OCI-LY1 (cell line): ENCODE results near the gene ALDH4A1.
"Not testable (repeated sequence)": the region's sequence is repeated elsewhere in the genome, so short reads cannot be mapped to it uniquely, and the experiment has no call there.

ENCODE experiments used
- H2AFZ ChIP-seq: fragments of 200-600 bp; sonication (generic), shearing (Covaris generic); 2 replicates; pipeline ENCODE4 v1.6.0; 2014; ENCODE audit warnings: antibody characterized with exemption, mild to moderate bottlenecking, low read length
- H3F3A ChIP-seq: fragments of 200-600 bp; sonication (generic), shearing (Covaris generic); 2 replicates; pipeline ENCODE4 v1.6.0; 2014; ENCODE audit warnings: mild to moderate bottlenecking, antibody characterized with exemption, low read length, moderate library complexity; ENCODE audit not compliant: insufficient read depth
- H3K27ac ChIP-seq: fragments of 200-600 bp; sonication (generic); 2 replicates; pipeline ENCODE4 v1.5.1; 2014; ENCODE audit warnings: low read length, mixed run types, mild to moderate bottlenecking, low read depth; ENCODE audit not compliant: poor library complexity, severe bottlenecking
- H3K27me3 ChIP-seq: fragments of 200-600 bp; sonication (generic); 2 replicates; pipeline ENCODE4 v1.6.0; 2014; ENCODE audit warnings: antibody characterized with exemption, mild to moderate bottlenecking, low read length, moderate library complexity; ENCODE audit not compliant: insufficient read depth
- H3K36me3 ChIP-seq: fragments of 200-600 bp; sonication (generic); 2 replicates; pipeline ENCODE4 v1.6.1; 2014; ENCODE audit warnings: mild to moderate bottlenecking, antibody characterized with exemption, low read length, moderate library complexity, mixed read lengths; ENCODE audit not compliant: insufficient read depth
- H3K4me1 ChIP-seq: fragments of 200-600 bp; sonication (generic); 2 replicates; pipeline ENCODE4 v1.5.1; 2014; ENCODE audit warnings: mild to moderate bottlenecking, low read length, moderate library complexity; ENCODE audit not compliant: insufficient read depth, severe bottlenecking
- H3K4me2 ChIP-seq: fragments of 200-600 bp; sonication (generic), shearing (Covaris generic); 2 replicates; pipeline ENCODE4 v1.6.1; 2014; ENCODE audit warnings: low read length
- H3K4me3 ChIP-seq: fragments of 200-600 bp; sonication (generic); 2 replicates; pipeline ENCODE4 v1.5.1; 2014; ENCODE audit warnings: low read length, low read depth, mild to moderate bottlenecking, mixed read lengths; ENCODE audit not compliant: poor library complexity, severe bottlenecking
- H3K79me2 ChIP-seq: fragments of 200-600 bp; shearing (Covaris generic); 2 replicates; pipeline ENCODE4 v1.6.1; 2016; ENCODE audit warnings: mixed run types, low read length, mixed read lengths; ENCODE audit not compliant: insufficient read depth
- H3K9ac ChIP-seq: fragments of 200-600 bp; sonication (generic), shearing (Covaris generic); 2 replicates; pipeline ENCODE4 v1.6.1; 2014; ENCODE audit warnings: mild to moderate bottlenecking, low read length, mixed read lengths
- H3K9me2 ChIP-seq: fragments of 200-600 bp; sonication (generic), shearing (Covaris generic); 2 replicates; pipeline ENCODE4 v1.6.1; 2014; ENCODE audit warnings: low read depth, mild to moderate bottlenecking, low read length, mixed read lengths
- H3K9me3 ChIP-seq: fragments of 200-600 bp; shearing (Covaris generic); 2 replicates; pipeline ENCODE4 v1.6.1; 2014; ENCODE audit warnings: low read length, mixed read lengths
- H4K20me1 ChIP-seq: fragments of 200-600 bp; sonication (generic), shearing (Covaris generic); 2 replicates; pipeline ENCODE4 v1.6.0; 2016; ENCODE audit warnings: mild to moderate bottlenecking, low read length; ENCODE audit not compliant: insufficient read depth
- CTCF ChIP-seq: fragments of 200-600 bp; sonication (generic), shearing (Covaris generic); IDR thresholded peaks from 2 replicates; pipeline ENCODE4 v1.5.1; 2017; ENCODE audit warnings: mild to moderate bottlenecking, antibody characterized with exemption, low read length, moderate library complexity, mixed read lengths
- EZH2 ChIP-seq: fragments of 200-600 bp; sonication (generic), shearing (Covaris generic); IDR thresholded peaks from 2 replicates; pipeline ENCODE4 v1.8.0; 2017; ENCODE audit warnings: borderline replicate concordance, mixed run types, mild to moderate bottlenecking, antibody characterized with exemption, low read length, moderate library complexity, mixed read lengths

ALDH4A1 gene

GRCh38 chr1:18854331-18855025, 47.9 kb downstream of the ALDH4A1 start:
- H2AFZ ChIP-seq, result no peak overlapping the region
- no peaks in the 10 kb centered on the region for H3F3A ChIP-seq
- no peaks in the 10 kb centered on the region for H4K20me1 ChIP-seq
- TF ChIP-seq EZH2 (no peak), CTCF (no peak)
- H3K9me3 ChIP-seq, result no peaks in the 10 kb centered on the region
- H3K79me2 ChIP-seq, result no peaks in the 10 kb centered on the region
- H3K36me3 ChIP-seq, result no peaks in the 10 kb centered on the region
- no peak overlapping the region for H3K4me2 ChIP-seq
- H3K4me1 ChIP-seq, result no peaks in the 10 kb centered on the region
- H3K4me3 ChIP-seq, result no peak overlapping the region
- no peaks in the 10 kb centered on the region; the same call in 1 of the 2 replicates for H3K27me3 ChIP-seq
- H3K27ac ChIP-seq, result no peak overlapping the region
- H3K9me2 ChIP-seq, result no peaks in the 10 kb centered on the region
- no peak overlapping the region for H3K9ac ChIP-seq

- Histone ChIP-seq H3K27ac (no peak overlapping the region), H4K20me1 (no peaks in the 10 kb centered on the region), H3K4me2 (no peak overlapping the region), H3K4me3 (no peak overlapping the region), H3F3A (no peaks in the 10 kb centered on the region), H3K9me3 (no peaks in the 10 kb centered on the region), H3K4me1 (no peaks in the 10 kb centered on the region), H3K36me3 (no peaks in the 10 kb centered on the region), H3K27me3 (no peaks in the 10 kb centered on the region; the same call in 1 of the 2 replicates), H3K9me2 (no peaks in the 10 kb centered on the region), H2AFZ (no peak overlapping the region), H3K79me2 (no peaks in the 10 kb centered on the region), H3K9ac (no peak overlapping the region)
- TF ChIP-seq EZH2, result no peak
- TF ChIP-seq CTCF, result no peak
Measured at GRCh38 chr1:18852501-18852900, 49.9 kb downstream of the ALDH4A1 start.

GRCh38 chr1:18849261-18849711, 53.1 kb downstream of the ALDH4A1 start:
- Histone ChIP-seq H3K36me3 (no peaks in the 10 kb centered on the region), H3K9ac (no peak overlapping the region), H3K4me1 (no peaks in the 10 kb centered on the region), H3K79me2 (no peaks in the 10 kb centered on the region), H2AFZ (no peak overlapping the region), H3K27ac (no peak overlapping the region), H3K9me2 (no peaks in the 10 kb centered on the region), H3K4me3 (no peak overlapping the region), H3K27me3 (no peaks in the 10 kb centered on the region), H4K20me1 (no peaks in the 10 kb centered on the region), H3F3A (no peaks in the 10 kb centered on the region), H3K9me3 (no peaks in the 10 kb centered on the region), H3K4me2 (no peak overlapping the region)
- TF ChIP-seq EZH2 (no peak), CTCF (no peak)

GRCh38 chr1:18847723-18848122, 54.6 kb downstream of the ALDH4A1 start:
- not testable (repeated sequence) for H3K4me2 ChIP-seq, H3K27me3 ChIP-seq, H3K4me3 ChIP-seq, H3K9me2 ChIP-seq, H3K4me1 ChIP-seq, H3K9ac ChIP-seq, H3K9me3 ChIP-seq, H2AFZ ChIP-seq, H3F3A ChIP-seq, H3K79me2 ChIP-seq, H3K27ac ChIP-seq, H4K20me1 ChIP-seq, H3K36me3 ChIP-seq
